Measurements from ENCODE around the gene TNFSF10.

The TNFSF10 gene

DNA sequence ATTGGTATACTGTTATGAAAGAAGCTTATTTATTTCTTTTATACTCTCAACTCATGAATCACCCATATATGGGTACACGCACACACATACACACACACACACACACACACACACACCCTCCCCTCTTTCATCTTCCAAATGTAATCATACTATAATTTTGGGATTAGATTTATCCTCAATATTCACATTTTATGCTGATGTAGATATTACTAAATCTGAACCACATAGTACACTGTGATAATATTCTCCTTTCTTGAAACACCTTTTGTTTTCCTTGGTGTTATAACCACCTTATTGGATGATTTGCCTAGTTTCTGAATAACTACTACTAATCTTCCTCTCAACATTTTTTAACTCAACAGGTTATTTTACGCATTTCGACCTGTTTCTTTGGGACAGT is 66.8 kb downstream of the TNFSF10 start:
- Histone ChIP-seq H3K9ac (ENCODE audit: low read length) (no peak overlapping the region), H3K4me3 (ENCODE audit: low read length) (no peak overlapping the region), H3K27me3 (ENCODE audit: control insufficient read depth, insufficient read depth, low read length) (no peaks in the 10 kb centered on the region), H3K27ac (ENCODE audit: low read depth, low read length) (no peak overlapping the region), H3K36me3 (ENCODE audit: control insufficient read depth, insufficient read depth, low read length) (no peaks in the 10 kb centered on the region), H3K4me1 (ENCODE audit: control insufficient read depth, insufficient read depth, low read length) (no peaks in the 10 kb centered on the region)
